HG03045 (cell line): ENCODE results near the gene ZNF277.
"Not testable (repeated sequence)": the region's sequence is repeated elsewhere in the genome, so short reads cannot be mapped to it uniquely, and the experiment has no call there.

Source experiments
- ATAC-seq: cut with Tn5 transposase; IDR thresholded peaks from one replicate; pipeline ENCODE4 v1.9.1; 2021; ENCODE audit warnings: mild to moderate bottlenecking, moderate library complexity; ENCODE audit not compliant: unreplicated experiment

Gene ZNF277

GRCh38 chr7:112383671-112384417 is 177.3 kb downstream of the ZNF277 start:
- ATAC-seq, result no peak

GRCh38 chr7:112385516-112385915 is 179.0 kb downstream of the ZNF277 start:
- ATAC-seq, result no peak

- ATAC-seq, result no peak
These were observed 180.1 kb downstream of the ZNF277 start for GRCh38 chr7:112386619-112387018.

- no peak for ATAC-seq
These were observed 183.7 kb downstream of the ZNF277 start for GRCh38 chr7:112390167-112390566.

- not testable (repeated sequence) for ATAC-seq
These were observed 184.8 kb downstream of the ZNF277 start for GRCh38 chr7:112391079-112391821.

GRCh38 chr7:112391841-112392286 is 185.4 kb downstream of the ZNF277 start:
- not testable (repeated sequence) for ATAC-seq
